ENCODE measurements around the gene PAX4. TPM values are rescaled to one million over a fixed set of nuclear protein-coding genes. Genes with fewer than 3 reads are reported as not detected.

The PAX4 gene
- total and polyA plus RNA-seq, 7 experiments from 2014 or later, result not detected

- H3K4me3 Mint-ChIP-seq, result no peak overlapping the region
- no peak overlapping the region for H3K27ac Mint-ChIP-seq
- DNase-seq (no peak), ATAC-seq (no peak)
- peaks cover 0 to 12% (median 7%) of the 10 kb centered on the region in 3 experiments for H3K36me3 ChIP-seq (ENCODE audit: control insufficient read depth in 2 of 3, insufficient read depth in 3 of 3, low read length in 3 of 3)
- intact Hi-C loops (cut with micrococcal nuclease), result no loop called here
- H3K9me3 Mint-ChIP-seq, result no peaks in the 10 kb centered on the region
- CTCF ChIA-PET, result no interaction called here
- H3K4me1 ChIP-seq (ENCODE audit: control insufficient read depth in 2 of 2, insufficient read depth in 2 of 2, low read length in 2 of 2), result no peaks in the 10 kb centered on the region
- H3K27me3 Mint-ChIP-seq, result no peaks in the 10 kb centered on the region
- peaks cover 6 to 24% (median 7%) of the 10 kb centered on the region in 5 donors for H3K36me3 Mint-ChIP-seq
- H3K27me3 ChIP-seq (ENCODE audit: control insufficient read depth in 2 of 2, insufficient read depth in 2 of 2, low read length in 2 of 2), result no peaks in the 10 kb centered on the region
- H3K4me3 ChIP-seq (ENCODE audit: low read length), result no peak overlapping the region
- H3K4me1 Mint-ChIP-seq, result peaks cover under 1 to 8% (median 5%) of the 10 kb centered on the region in 7 donors
- no peaks in the 10 kb centered on the region for H3K9me3 ChIP-seq (ENCODE audit: control insufficient read depth in 2 of 3, low read length in 3 of 3)
- POLR2A ChIA-PET, result no interaction called here
- no peak overlapping the region for H3K27ac ChIP-seq (ENCODE audit: low read depth, low read length)
These were observed 22.2 kb downstream of the PAX4 start for GRCh38 chr7:127595737-127596136.

- Mint-ChIP-seq H3K36me3 (peaks cover 5 to 23% (median 6%) of the 10 kb centered on the region in 5 donors), H3K27me3 (no peaks in the 10 kb centered on the region), H3K4me1 (peaks cover 11 to 14% (median 13%) of the 10 kb centered on the region in 7 donors), H3K9me3 (no peaks in the 10 kb centered on the region), H3K4me3 (no peak overlapping the region), H3K27ac (no peak overlapping the region)
- peaks cover 1 to 3% of the 10 kb centered on the region in 2 donors for H3K4me1 ChIP-seq (ENCODE audit: control insufficient read depth in 2 of 2, insufficient read depth in 2 of 2, low read length in 2 of 2)
- no peaks in the 10 kb centered on the region for H3K27me3 ChIP-seq (ENCODE audit: control insufficient read depth in 2 of 2, insufficient read depth in 2 of 2, low read length in 2 of 2)
- DNase-seq (no peak), ATAC-seq (peak; percentile 78)
- H3K4me3 ChIP-seq (ENCODE audit: low read length), result no peak overlapping the region
- ChIA-PET POLR2A (interaction anchor here (1.2 kb wide), 1 partner anchor 9 kb away, joined by 6 read pairs; the partner anchor contains the start of gene GCC1), CTCF (no interaction called here)
- no peaks in the 10 kb centered on the region for H3K9me3 ChIP-seq (ENCODE audit: control insufficient read depth in 2 of 3, low read length in 3 of 3)
- intact Hi-C loops (cut with micrococcal nuclease), result no loop called here
- H3K27ac ChIP-seq (ENCODE audit: low read depth, low read length), result no peak overlapping the region
- peaks cover 0 to 20% (median 7%) of the 10 kb centered on the region in 3 experiments for H3K36me3 ChIP-seq (ENCODE audit: control insufficient read depth in 2 of 3, insufficient read depth in 3 of 3, low read length in 3 of 3)
These were observed 23.5 kb downstream of the PAX4 start for GRCh38 chr7:127594490-127594889.

GRCh38 chr7:127592550-127592949, 25.4 kb downstream of the PAX4 start:
- CTCF ChIA-PET, result no interaction called here
- H3K27ac Mint-ChIP-seq, result no peak overlapping the region
- intact Hi-C loops (cut with micrococcal nuclease), result no loop called here

GRCh38 chr7:127591591-127591990, 26.4 kb downstream of the PAX4 start:
- Mint-ChIP-seq H3K36me3 (peaks cover 5 to 14% (median 6%) of the 10 kb centered on the region in 5 donors), H3K4me1 (peaks cover 21 to 33% (median 28%) of the 10 kb centered on the region in 7 donors), H3K27ac (peak overlapping the region in 3 of 9 donors; percentile 46 to 80 (median 54)), H3K27me3 (no peaks in the 10 kb centered on the region), H3K4me3 (peak overlapping the region in 2 of 10 donors; percentile 21 to 32), H3K9me3 (no peaks in the 10 kb centered on the region)
- Histone ChIP-seq H3K27ac (ENCODE audit: low read depth, low read length) (no peak overlapping the region), H3K36me3 (ENCODE audit: control insufficient read depth in 2 of 3, insufficient read depth in 3 of 3, low read length in 3 of 3) (peaks cover 0 to 20% (median 7%) of the 10 kb centered on the region in 3 experiments), H3K4me1 (ENCODE audit: control insufficient read depth in 2 of 2, insufficient read depth in 2 of 2, low read length in 2 of 2) (peaks cover 10 to 12% of the 10 kb centered on the region in 2 donors), H3K9me3 (ENCODE audit: control insufficient read depth in 2 of 3, low read length in 3 of 3) (no peaks in the 10 kb centered on the region), H3K4me3 (ENCODE audit: low read length) (no peak overlapping the region), H3K27me3 (ENCODE audit: control insufficient read depth in 2 of 2, insufficient read depth in 2 of 2, low read length in 2 of 2) (no peaks in the 10 kb centered on the region)
- CTCF ChIA-PET, result interaction anchor here (0.6 kb wide), 1 partner anchor 826 kb away, joined by 4 read pairs; no protein-coding TSS in a partner anchor
- intact Hi-C loops (cut with micrococcal nuclease), result no loop called here
- DNase-seq (no peak), ATAC-seq (no peak)
- POLR2A ChIA-PET, result no interaction called here

More at GRCh38 chr7:127592550-127592949, 25.4 kb downstream of the PAX4 start:
- Histone ChIP-seq H3K4me1 (ENCODE audit: control insufficient read depth in 2 of 2, insufficient read depth in 2 of 2, low read length in 2 of 2) (peaks cover 10 to 12% of the 10 kb centered on the region in 2 donors), H3K9me3 (ENCODE audit: control insufficient read depth in 2 of 3, low read length in 3 of 3) (no peaks in the 10 kb centered on the region), H3K36me3 (ENCODE audit: control insufficient read depth in 2 of 3, insufficient read depth in 3 of 3, low read length in 3 of 3) (peaks cover 0 to 20% (median 7%) of the 10 kb centered on the region in 3 experiments), H3K4me3 (ENCODE audit: low read length) (no peak overlapping the region), H3K27ac (ENCODE audit: low read depth, low read length) (no peak overlapping the region), H3K27me3 (ENCODE audit: control insufficient read depth in 2 of 2, insufficient read depth in 2 of 2, low read length in 2 of 2) (no peaks in the 10 kb centered on the region)
- Mint-ChIP-seq H3K36me3 (peaks cover 5 to 14% (median 6%) of the 10 kb centered on the region in 5 donors), H3K9me3 (no peaks in the 10 kb centered on the region), H3K27me3 (no peaks in the 10 kb centered on the region), H3K4me3 (no peak overlapping the region), H3K4me1 (peaks cover 18 to 23% (median 21%) of the 10 kb centered on the region in 7 donors)
- DNase-seq (no peak), ATAC-seq (no peak)
- POLR2A ChIA-PET, result no interaction called here

- ChIA-PET CTCF (no interaction called here), POLR2A (no interaction called here)
- Histone ChIP-seq H3K9me3 (ENCODE audit: control insufficient read depth in 2 of 3, low read length in 3 of 3) (no peaks in the 10 kb centered on the region), H3K27me3 (ENCODE audit: control insufficient read depth in 2 of 2, insufficient read depth in 2 of 2, low read length in 2 of 2) (no peaks in the 10 kb centered on the region), H3K4me1 (ENCODE audit: control insufficient read depth in 2 of 2, insufficient read depth in 2 of 2, low read length in 2 of 2) (peaks cover 10 to 13% of the 10 kb centered on the region in 2 donors), H3K36me3 (ENCODE audit: control insufficient read depth in 2 of 3, insufficient read depth in 3 of 3, low read length in 3 of 3) (peaks cover 0 to 20% (median 7%) of the 10 kb centered on the region in 3 experiments), H3K4me3 (ENCODE audit: low read length) (no peak overlapping the region), H3K27ac (ENCODE audit: low read depth, low read length) (no peak overlapping the region)
- Mint-ChIP-seq H3K4me1 (peaks cover 25 to 37% (median 32%) of the 10 kb centered on the region in 7 donors), H3K27ac (peak overlapping the region in 3 of 9 donors; percentile 46 to 80 (median 54)), H3K9me3 (no peaks in the 10 kb centered on the region), H3K27me3 (no peaks in the 10 kb centered on the region), H3K4me3 (peak overlapping the region in 5 of 10 donors; percentile 21 to 65 (median 41)), H3K36me3 (peaks cover 5 to 14% (median 6%) of the 10 kb centered on the region in 5 donors)
- no peak for ATAC-seq
- DNase-seq, result no peak
- intact Hi-C loops (cut with micrococcal nuclease), result no loop called here
These were observed 26.8 kb downstream of the PAX4 start for GRCh38 chr7:127591189-127591588.

GRCh38 chr7:127589896-127590295, 28.0 kb downstream of the PAX4 start:
- intact Hi-C loops (cut with micrococcal nuclease), result loop anchor here (2.0 to 10.0 kb wide), 11 partner anchors 178 to 1632 kb away; partner anchors contain the start of genes HILPDA (in 2 of the 2), ATP6V1F (in 1 of the 2), GRM8 (in 1 of the 2) and IMPDH1 (in 1 of the 2)
- CTCF ChIA-PET, result no interaction called here
- H3K27me3 Mint-ChIP-seq, result no peaks in the 10 kb centered on the region
- Histone ChIP-seq H3K4me1 (ENCODE audit: control insufficient read depth in 2 of 2, insufficient read depth in 2 of 2, low read length in 2 of 2) (peaks cover 16 to 20% of the 10 kb centered on the region in 2 donors), H3K9me3 (ENCODE audit: control insufficient read depth in 2 of 3, low read length in 3 of 3) (no peaks in the 10 kb centered on the region), H3K27me3 (ENCODE audit: control insufficient read depth in 2 of 2, insufficient read depth in 2 of 2, low read length in 2 of 2) (no peaks in the 10 kb centered on the region), H3K27ac (ENCODE audit: low read depth, low read length) (peak overlapping the region; percentile 93), H3K4me3 (ENCODE audit: low read length) (no peak overlapping the region), H3K36me3 (ENCODE audit: control insufficient read depth in 2 of 3, insufficient read depth in 3 of 3, low read length in 3 of 3) (peaks cover 0 to 26% (median 7%) of the 10 kb centered on the region in 3 experiments)
- peak overlapping the region; percentile 48 to 96 (median 88) for H3K27ac Mint-ChIP-seq
- peaks cover 26 to 49% (median 40%) of the 10 kb centered on the region in 7 donors for H3K4me1 Mint-ChIP-seq
- DNase-seq (no peak), ATAC-seq (no peak)
- H3K9me3 Mint-ChIP-seq, result no peaks in the 10 kb centered on the region
- POLR2A ChIA-PET, result no interaction called here
- H3K36me3 Mint-ChIP-seq, result peaks cover 5 to 14% (median 6%) of the 10 kb centered on the region in 5 donors
- H3K4me3 Mint-ChIP-seq, result peak overlapping the region; percentile 84 to 99 (median 96)
